Loucy (cell line): ENCODE results near the gene MALRD1.

Experiments used
- H2AFZ ChIP-seq: fragments of 200-600 bp; sonication (generic); 2 replicates; pipeline ENCODE4 v1.6.0; 2016; ENCODE audit warnings: antibody characterized with exemption, mild to moderate bottlenecking, low read length, moderate library complexity
- H3F3A ChIP-seq: fragments of 200-600 bp; 2 replicates; pipeline ENCODE4 v1.6.0; 2016; ENCODE audit warnings: antibody characterized with exemption, low read depth, mild to moderate bottlenecking
- H3K27me3 ChIP-seq: fragments of 200-600 bp; sonication (generic); 2 replicates; pipeline ENCODE4 v1.6.1; 2014; ENCODE audit warnings: low read length, mild to moderate bottlenecking; ENCODE audit not compliant: insufficient read depth, poor library complexity, severe bottlenecking
- H3K36me3 ChIP-seq: fragments of 200-600 bp; sonication (generic); 2 replicates; pipeline ENCODE4 v1.6.1; 2016; ENCODE audit warnings: low read length; ENCODE audit not compliant: insufficient read depth
- H3K4me1 ChIP-seq: fragments of 200-600 bp; sonication (generic); 2 replicates; pipeline ENCODE4 v1.5.1; 2014; ENCODE audit warnings: low read length, mild to moderate bottlenecking; ENCODE audit not compliant: insufficient read depth, poor library complexity, severe bottlenecking
- H3K4me2 ChIP-seq: fragments of 200-600 bp; sonication (generic); 2 replicates; pipeline ENCODE4 v1.6.0; 2014; ENCODE audit warnings: antibody characterized with exemption, low read length, low read depth, mild to moderate bottlenecking; ENCODE audit not compliant: poor library complexity, severe bottlenecking
- H3K4me3 ChIP-seq: fragments of 200-600 bp; sonication (generic); 2 replicates; pipeline ENCODE4 v1.5.1; 2014; ENCODE audit warnings: low read length, mild to moderate bottlenecking, mixed read lengths; ENCODE audit not compliant: poor library complexity, severe bottlenecking
- H3K79me2 ChIP-seq: fragments of 200-600 bp; sonication (generic); 2 replicates; pipeline ENCODE4 v1.6.1; 2014; ENCODE audit warnings: low read length; ENCODE audit not compliant: insufficient read depth
- H3K9ac ChIP-seq: fragments of 200-600 bp; sonication (generic); 2 replicates; pipeline ENCODE4 v1.6.0; 2014; ENCODE audit warnings: mild to moderate bottlenecking, low read depth, low read length, moderate library complexity; ENCODE audit not compliant: poor library complexity, severe bottlenecking
- H3K9me2 ChIP-seq: fragments of 200-600 bp; sonication (generic); replicated peaks from 2 replicates; pipeline ENCODE4 v1.6.1; 2016; ENCODE audit warnings: low read depth, low read length, mixed read lengths
- H3K9me3 ChIP-seq: fragments of 200-600 bp; sonication (generic); 2 replicates; pipeline ENCODE4 v1.6.1; 2014; ENCODE audit warnings: mild to moderate bottlenecking, antibody characterized with exemption, low read length, low read depth; ENCODE audit not compliant: insufficient read depth
- H4K20me1 ChIP-seq: fragments of 200-600 bp; sonication (generic); 2 replicates; pipeline ENCODE4 v1.6.0; 2014; ENCODE audit warnings: antibody characterized with exemption, low read length, mild to moderate bottlenecking; ENCODE audit not compliant: insufficient read depth, poor library complexity, severe bottlenecking
- CTCF ChIP-seq: fragments of 200-600 bp; sonication (generic); conservative IDR thresholded peaks from 2 replicates; pipeline ENCODE4 v1.5.1; 2014; ENCODE audit warnings: mild to moderate bottlenecking, antibody characterized with exemption, low read length
- EZH2phosphoT487 ChIP-seq: fragments of 200-600 bp; IDR thresholded peaks from 2 replicates; pipeline ENCODE4 v1.6.1; 2018; ENCODE audit warnings: antibody characterized with exemption, mild to moderate bottlenecking, moderate library complexity, borderline replicate concordance

The MALRD1 gene

GRCh38 chr10:19572056-19572455 is 523.5 kb downstream of the MALRD1 start:
- no peaks in the 10 kb centered on the region for H3F3A ChIP-seq
- no peaks in the 10 kb centered on the region; the same call in 1 of the 2 replicates for H3K9me3 ChIP-seq
- no peaks in the 10 kb centered on the region for H3K4me1 ChIP-seq
- H2AFZ ChIP-seq: no peak overlapping the region
- no peak overlapping the region for H3K4me2 ChIP-seq
- no peak overlapping the region for H3K4me3 ChIP-seq
- H3K27me3 ChIP-seq: no peaks in the 10 kb centered on the region
- no peaks in the 10 kb centered on the region for H3K79me2 ChIP-seq
- no peak overlapping the region for H3K9ac ChIP-seq
- no peaks in the 10 kb centered on the region for H4K20me1 ChIP-seq
- H3K36me3 ChIP-seq: no peaks in the 10 kb centered on the region
- H3K9me2 ChIP-seq: no peaks in the 10 kb centered on the region
- no peak for TF ChIP-seq EZH2phosphoT487
- no peak for TF ChIP-seq CTCF

- H3K36me3 ChIP-seq: no peaks in the 10 kb centered on the region
- no peaks in the 10 kb centered on the region for H4K20me1 ChIP-seq
- H3K4me3 ChIP-seq: no peak overlapping the region
- H3K79me2 ChIP-seq: no peaks in the 10 kb centered on the region
- H3K9me2 ChIP-seq: no peaks in the 10 kb centered on the region
- H3K9me3 ChIP-seq: no peaks in the 10 kb centered on the region; the same call in 1 of the 2 replicates
- no peak for TF ChIP-seq CTCF
- no peak for TF ChIP-seq EZH2phosphoT487
- H3F3A ChIP-seq: no peaks in the 10 kb centered on the region
- no peak overlapping the region for H3K4me2 ChIP-seq
- no peak overlapping the region for H3K9ac ChIP-seq
- H3K27me3 ChIP-seq: no peaks in the 10 kb centered on the region
- H3K4me1 ChIP-seq: no peaks in the 10 kb centered on the region
- no peak overlapping the region for H2AFZ ChIP-seq
Measured at GRCh38 chr10:19576576-19576975, 528.0 kb downstream of the MALRD1 start.

- Histone ChIP-seq H3K4me1 (no peaks in the 10 kb centered on the region), H3K4me2 (no peak overlapping the region), H3K9ac (no peak overlapping the region), H3K79me2 (no peaks in the 10 kb centered on the region), H3K4me3 (no peak overlapping the region), H3F3A (no peaks in the 10 kb centered on the region), H4K20me1 (no peaks in the 10 kb centered on the region), H2AFZ (no peak overlapping the region), H3K9me2 (no peaks in the 10 kb centered on the region), H3K9me3 (no peaks in the 10 kb centered on the region; the same call in 1 of the 2 replicates), H3K36me3 (no peaks in the 10 kb centered on the region), H3K27me3 (no peaks in the 10 kb centered on the region)
- TF ChIP-seq CTCF (no peak), EZH2phosphoT487 (no peak)
Measured at GRCh38 chr10:19577381-19577780, 528.8 kb downstream of the MALRD1 start.
